B cell (primary cell): ENCODE data around the gene RPAP3. TPM values are rescaled to one million over a fixed set of nuclear protein-coding genes. Genes with fewer than 3 reads are reported as not detected.

ENCODE experiments used
- ATAC-seq: fragments of 200-7000 bp; cut with Tn5 transposase; one replicate; pipeline ENCODE4 v1.10.0; 2021; ENCODE audit warnings: low read depth, mild to moderate bottlenecking, moderate number of reproducible peaks, moderate library complexity
- CTCF ChIA-PET: fragments of 350-600 bp; sonication (Branson Sonifier 250); formaldehyde crosslinking; loops from one replicate; lab custom pipeline; 2021; ENCODE audit warnings: antibody characterized with exemption, inconsistent platforms; lab: Charles Lee
- POLR2A ChIA-PET: fragments of 350-600 bp; sonication (Branson Sonifier 250); formaldehyde crosslinking; loops from one replicate; lab custom pipeline; 2021; ENCODE audit warnings: antibody characterized with exemption; lab: Charles Lee
- DNase-seq: peaks from one replicate; pipeline ENCODE4 v3.0.0; 2013
- H2AFZ ChIP-seq: 2 replicates; pipeline ENCODE4 v1.6.1; 2012; ENCODE audit warnings: mild to moderate bottlenecking, low read depth, low read length; ENCODE audit not compliant: insufficient read depth, poor library complexity, severe bottlenecking
- H3K27ac ChIP-seq, 2 donors: 1 replicate in 1 of 2; 2 replicates in 1 of 2; pipeline ENCODE4 v1.5.1; 2012 to 2013; ENCODE audit warnings: low read length in 2 of 2, mild to moderate bottlenecking in 2 of 2, moderate library complexity in 1 of 2
- H3K27me3 ChIP-seq, 4 experiments: fragments of 200-600 bp in 1 of 4; sonication (generic) in 1 of 4; replicated peaks in 1 of 4; 1 replicate in 2 of 4; 2 replicates in 2 of 4; pipeline versions ENCODE4 v1.6.1 to v1.7.0; 2013 to 2016; ENCODE audit warnings: low read length in 3 of 4, mild to moderate bottlenecking in 2 of 4, mixed read lengths in 1 of 4, moderate library complexity in 1 of 4; ENCODE audit not compliant: insufficient read depth in 4 of 4, control insufficient read depth in 3 of 4; ENCODE audit errors: control extremely low read depth in 1 of 4
- H3K36me3 ChIP-seq, 2 experiments: replicated peaks in 1 of 2; 1 replicate in 1 of 2; 2 replicates in 1 of 2; pipeline versions ENCODE4 v1.6.1 to v1.7.1; 2013; ENCODE audit warnings: low read length in 1 of 2; ENCODE audit not compliant: insufficient read depth in 2 of 2, control insufficient read depth in 1 of 2; ENCODE audit errors: control extremely low read depth in 1 of 2, extremely low read depth in 1 of 2
- H3K4me1 ChIP-seq, 2 donors: fragments of 200-600 bp in 1 of 2; sonication (generic) in 1 of 2; 1 replicate in 1 of 2; 2 replicates in 1 of 2; pipeline versions ENCODE4 v1.5.1 to v1.6.1; 2013 to 2017; ENCODE audit warnings: low read length in 2 of 2; ENCODE audit not compliant: control insufficient read depth in 2 of 2, insufficient read depth in 2 of 2
- H3K4me2 ChIP-seq: replicated peaks from 2 replicates; pipeline ENCODE3; 2012; ENCODE audit warnings: mild to moderate bottlenecking, low read depth, low read length; ENCODE audit not compliant: poor library complexity, severe bottlenecking
- H3K4me3 ChIP-seq, 5 experiments: fragments of 200-600 bp in 1 of 5; sonication (generic) in 1 of 5; 1 replicate in 3 of 5; 2 replicates in 2 of 5; pipeline versions ENCODE4 v1.5.1 to v1.7.0; 2011 to 2016; ENCODE audit warnings: low read length in 4 of 5, mild to moderate bottlenecking in 4 of 5, low read depth in 2 of 5, control low read depth in 1 of 5, moderate library complexity in 1 of 5; ENCODE audit not compliant: insufficient read depth in 1 of 5; ENCODE audit errors: control extremely low read depth in 1 of 5, extremely low read depth in 1 of 5
- H3K79me2 ChIP-seq: fragments of 200-600 bp; sonication (generic); one replicate; pipeline ENCODE4 v1.6.0; 2016; ENCODE audit warnings: low read length; ENCODE audit not compliant: control insufficient read depth, insufficient read depth
- H3K9ac ChIP-seq: fragments of 200-600 bp; sonication (generic); 2 replicates; pipeline ENCODE4 v1.6.1; 2017; ENCODE audit warnings: mild to moderate bottlenecking, low read length, moderate library complexity
- H3K9me3 ChIP-seq, 3 donors: one replicate each; pipeline versions ENCODE4 v1.6.1 to v1.7.1; 2013; ENCODE audit warnings: low read length in 2 of 3; ENCODE audit not compliant: control insufficient read depth in 2 of 3, insufficient read depth in 1 of 3; ENCODE audit errors: control extremely low read depth in 1 of 3
- H4K20me1 ChIP-seq: 2 replicates; pipeline ENCODE4 v1.6.0; 2012; ENCODE audit warnings: mild to moderate bottlenecking, low read length; ENCODE audit not compliant: insufficient read depth, control insufficient read depth, poor library complexity, severe bottlenecking
- H3K27ac Mint-ChIP-seq: one replicate; pipeline ENCODE4 v1.8.0; 2021; ENCODE audit warnings: mixed read lengths
- H3K27me3 Mint-ChIP-seq: one replicate; pipeline ENCODE4 v1.8.0; 2021; ENCODE audit warnings: mixed read lengths
- H3K4me1 Mint-ChIP-seq: one replicate; pipeline ENCODE4 v1.8.0; 2021; ENCODE audit warnings: mixed read lengths
- H3K4me3 Mint-ChIP-seq: one replicate; pipeline ENCODE4 v1.8.0; 2021; ENCODE audit warnings: mixed read lengths
- H3K9me3 Mint-ChIP-seq: one replicate; pipeline ENCODE4 v1.8.0; 2022; ENCODE audit warnings: mixed read lengths; ENCODE audit not compliant: insufficient read depth
- EZH2 ChIP-seq: IDR thresholded peaks from 2 replicates; pipeline ENCODE4 v1.6.1; 2012; ENCODE audit warnings: borderline replicate concordance, low read depth, mild to moderate bottlenecking, moderate library complexity, low read length; ENCODE audit not compliant: insufficient read depth, poor library complexity, severe bottlenecking
- WGBS: methylation state at CpG from one replicate; pipeline ENCODE4 v1.1.5; 2013; ENCODE audit warnings: missing lambda C conversion rate; ENCODE audit not compliant: insufficient coverage; 5-methylcytosine and 5-hydroxymethylcytosine counted together
- intact Hi-C: fragments of 100-400 bp; cut with micrococcal nuclease; formaldehyde crosslinking; loops from one replicate; pipeline ENCODE4 v1.10.0; 2022
- polyA plus RNA-seq: library from polyadenylated mRNA; depleted of rRNA; stranded (reverse); fragments of >200 nt; gene quantifications from 2 replicates; pipeline ENCODE4 v1.2.3, GENCODE V29; 2012
- total RNA-seq, 2 donors: library from RNA; stranded (reverse); fragments of 120-200 nt in 1 of 2; gene quantifications; 1 replicate in 1 of 2; 2 replicates in 1 of 2; pipeline versions ENCODE4 v1.2.3 to v1.2.4, GENCODE V29; 2013 to 2022
- TF ChIP-seq, protein P1 (sequence below): fragments of 200-600 bp; IDR thresholded peaks from one replicate; pipeline ENCODE4 v1.8.0; 2022; ENCODE audit warnings: antibody characterized with exemption, mild to moderate bottlenecking

Gene RPAP3
- total and polyA plus RNA-seq, 2 donors (not counting 1 experiment from before 2014, with no cell fraction given) = 9.1 to 47.2 TPM

DNA sequence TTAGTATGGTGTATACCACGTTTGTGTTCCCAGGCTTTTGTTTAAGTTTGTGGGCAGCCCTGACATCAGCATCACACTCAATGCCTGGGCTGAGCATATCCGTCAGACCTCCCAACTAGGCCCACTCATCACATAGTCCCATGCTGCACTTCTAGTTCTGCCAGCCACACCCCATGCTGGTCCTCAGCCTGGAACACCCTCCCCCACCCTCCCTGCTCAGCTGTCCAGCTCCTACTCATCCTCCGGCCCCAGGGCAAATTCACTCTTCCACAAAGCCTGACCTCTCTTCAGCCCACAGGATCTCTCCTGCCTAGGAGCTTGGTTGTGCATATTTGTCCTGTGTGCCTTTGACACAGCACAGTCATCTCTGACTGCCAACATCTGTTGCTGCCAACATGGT lies 23.4 kb upstream of the RPAP3 start:
- peaks cover 9 to 17% of the 10 kb centered on the region in 2 donors for H3K4me1 ChIP-seq
- TF ChIP-seq EZH2 = no peak
- peaks cover 0 to 5% of the 10 kb centered on the region in 2 experiments for H3K36me3 ChIP-seq
- ChIA-PET POLR2A (no interaction called here), CTCF (interaction anchor here (11.6 kb wide), 1 partner anchor 13 kb away, joined by 130 read pairs; no protein-coding TSS in a partner anchor)
- no peak overlapping the region for H3K4me3 ChIP-seq
- H3K79me2 ChIP-seq = no peaks in the 10 kb centered on the region
- peaks cover 19% of the 10 kb centered on the region for H3K4me1 Mint-ChIP-seq
- no peaks in the 10 kb centered on the region for H3K9me3 Mint-ChIP-seq
- H3K4me2 ChIP-seq = no peak overlapping the region
- no peak overlapping the region for H3K27ac ChIP-seq
- intact Hi-C loops = no loop called here
- 94% methylated on average over 3 of the region's 3 CpGs for WGBS
- H3K27me3 Mint-ChIP-seq = no peaks in the 10 kb centered on the region
- DNase-seq (no peak), ATAC-seq (no peak)
- no peak overlapping the region for H3K27ac Mint-ChIP-seq
- no peak overlapping the region for H3K4me3 Mint-ChIP-seq
- H4K20me1 ChIP-seq = no peaks in the 10 kb centered on the region
- H3K27me3 ChIP-seq = no peaks in the 10 kb centered on the region
- H3K9me3 ChIP-seq = no peaks in the 10 kb centered on the region
- H3K9ac ChIP-seq = no peak overlapping the region
- no peak overlapping the region for H2AFZ ChIP-seq

DNA sequence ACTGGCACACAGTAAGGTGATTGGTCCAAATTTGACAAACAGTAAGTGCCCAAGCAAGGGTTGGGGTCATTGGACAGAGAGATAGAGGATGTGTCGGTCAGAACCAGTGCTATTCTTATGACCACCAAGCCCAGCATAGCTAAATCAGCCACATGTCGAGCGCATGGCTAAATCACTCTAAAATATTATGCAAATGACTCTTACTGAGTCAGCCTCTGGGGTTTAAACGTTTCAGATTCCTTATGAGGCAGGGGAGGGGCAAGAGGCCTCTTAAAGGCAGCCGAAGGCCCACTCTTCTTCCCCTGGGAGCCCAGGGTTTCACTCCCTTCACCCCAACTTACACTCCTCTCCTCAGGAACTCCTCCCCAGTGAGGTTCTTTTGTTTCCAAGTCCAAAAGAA lies 20.1 kb upstream of the RPAP3 start:
- 10% methylated on average over 2 of the region's 5 CpGs for WGBS
- no peak for DNase-seq
- no peak for TF ChIP-seq EZH2
- TF ChIP-seq, protein P1, sequence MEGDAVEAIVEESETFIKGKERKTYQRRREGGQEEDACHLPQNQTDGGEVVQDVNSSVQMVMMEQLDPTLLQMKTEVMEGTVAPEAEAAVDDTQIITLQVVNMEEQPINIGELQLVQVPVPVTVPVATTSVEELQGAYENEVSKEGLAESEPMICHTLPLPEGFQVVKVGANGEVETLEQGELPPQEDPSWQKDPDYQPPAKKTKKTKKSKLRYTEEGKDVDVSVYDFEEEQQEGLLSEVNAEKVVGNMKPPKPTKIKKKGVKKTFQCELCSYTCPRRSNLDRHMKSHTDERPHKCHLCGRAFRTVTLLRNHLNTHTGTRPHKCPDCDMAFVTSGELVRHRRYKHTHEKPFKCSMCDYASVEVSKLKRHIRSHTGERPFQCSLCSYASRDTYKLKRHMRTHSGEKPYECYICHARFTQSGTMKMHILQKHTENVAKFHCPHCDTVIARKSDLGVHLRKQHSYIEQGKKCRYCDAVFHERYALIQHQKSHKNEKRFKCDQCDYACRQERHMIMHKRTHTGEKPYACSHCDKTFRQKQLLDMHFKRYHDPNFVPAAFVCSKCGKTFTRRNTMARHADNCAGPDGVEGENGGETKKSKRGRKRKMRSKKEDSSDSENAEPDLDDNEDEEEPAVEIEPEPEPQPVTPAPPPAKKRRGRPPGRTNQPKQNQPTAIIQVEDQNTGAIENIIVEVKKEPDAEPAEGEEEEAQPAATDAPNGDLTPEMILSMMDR = no peak
- Histone ChIP-seq H3K9ac (no peak overlapping the region), H3K4me1 (peaks cover 9 to 20% of the 10 kb centered on the region in 2 donors), H3K36me3 (peaks cover 0 to 5% of the 10 kb centered on the region in 2 experiments), H3K79me2 (no peaks in the 10 kb centered on the region), H3K4me3 (no peak overlapping the region), H3K27ac (no peak overlapping the region), H3K4me2 (peak overlapping the region; percentile 18), H3K27me3 (no peaks in the 10 kb centered on the region), H3K9me3 (no peaks in the 10 kb centered on the region), H4K20me1 (no peaks in the 10 kb centered on the region), H2AFZ (no peak overlapping the region)
- intact Hi-C loops = no loop called here
- POLR2A ChIA-PET = interaction anchor here (1.8 kb wide), 1 partner anchor 15 kb away, joined by 6 read pairs; no protein-coding TSS in a partner anchor
- CTCF ChIA-PET = interaction anchor here (1.1 to 23.9 kb wide), 8 partner anchors 8 to 238 kb away, joined by 3 to 584 read pairs (median 12); partner anchors contain the start of genes SLC48A1 and TMEM106C
- Mint-ChIP-seq H3K4me3 (peak overlapping the region; percentile 5), H3K27ac (no peak overlapping the region), H3K4me1 (peaks cover 24% of the 10 kb centered on the region), H3K27me3 (no peaks in the 10 kb centered on the region), H3K9me3 (no peaks in the 10 kb centered on the region)
- peak; percentile 82 for ATAC-seq
